Fibroblast of skin of left quadriceps (primary cell): ENCODE data around the gene RIOX2.
"Not testable (repeated sequence)": the region's sequence is repeated elsewhere in the genome, so short reads cannot be mapped to it uniquely, and the experiment has no call there.

Source experiments
- DNase-seq, 2 experiments: peaks; one replicate each; pipeline ENCODE4 v3.0.0-alpha.2; 2013; ENCODE audit warnings: low read depth in 2 of 2

Gene RIOX2

DNA sequence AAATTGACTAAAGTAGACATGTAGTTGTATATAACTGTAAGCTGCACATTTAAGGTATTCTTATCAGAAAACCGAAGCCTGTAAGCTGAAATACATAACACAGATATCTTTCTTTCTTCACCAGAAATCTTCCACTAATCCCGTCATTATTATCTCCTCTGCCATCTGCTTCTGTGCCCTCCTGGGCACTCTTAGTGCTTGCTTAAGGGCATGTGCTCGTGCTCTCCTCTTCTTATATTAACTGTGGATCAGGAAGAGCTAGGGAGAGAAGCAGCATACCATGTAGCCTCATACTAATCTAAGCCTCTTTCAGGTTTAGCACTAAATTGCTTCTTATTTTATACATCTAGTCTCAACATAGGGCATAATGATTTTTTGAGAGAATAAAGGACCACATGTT lies 60.8 kb downstream of the RIOX2 start:
- DNase-seq = no peak

DNA sequence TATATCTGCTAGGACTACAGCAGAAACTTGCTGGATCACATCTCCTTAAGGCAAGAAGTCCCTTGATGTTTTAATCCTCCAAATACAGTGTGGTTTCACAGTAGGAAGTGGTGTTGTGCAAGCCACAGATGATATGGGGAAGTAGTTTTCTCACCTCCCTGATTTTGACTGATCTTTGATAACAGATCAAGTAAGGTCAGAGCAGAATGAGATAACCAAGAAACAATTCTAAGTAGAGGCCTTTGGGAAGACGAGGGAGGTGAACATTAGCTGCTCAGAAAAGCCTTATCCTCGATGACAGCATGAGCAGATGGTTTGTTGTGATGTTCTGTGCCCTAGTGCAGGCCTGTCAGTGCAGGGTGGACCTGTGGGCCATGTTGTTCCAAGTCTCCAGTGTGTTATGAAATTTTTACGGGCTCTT lies 61.3 kb downstream of the RIOX2 start:
- no peak for DNase-seq

GRCh38 chr3:97910236-97910831 lies 61.9 kb downstream of the RIOX2 start:
- DNase-seq = not testable (repeated sequence)

DNA sequence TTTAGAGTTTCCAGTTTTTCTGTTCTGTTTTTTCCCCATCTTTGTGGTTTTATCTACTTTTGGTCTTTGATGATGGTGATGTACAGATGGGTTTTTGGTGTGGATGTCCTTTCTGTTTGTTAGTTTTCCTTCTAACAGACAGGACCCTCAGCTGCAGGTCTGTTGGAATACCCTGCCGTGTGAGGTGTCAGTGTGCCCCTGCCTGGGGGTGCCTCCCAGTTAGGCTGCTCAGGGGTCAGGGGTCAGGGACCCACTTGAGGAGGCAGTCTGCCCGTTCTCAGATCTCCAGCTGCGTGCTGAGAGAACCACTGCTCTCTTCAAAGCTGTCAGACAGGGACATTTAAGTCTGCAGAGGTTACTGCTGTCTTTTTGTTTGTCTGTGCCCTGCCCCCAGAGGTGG lies 62.4 kb downstream of the RIOX2 start:
- not testable (repeated sequence) for DNase-seq

DNA sequence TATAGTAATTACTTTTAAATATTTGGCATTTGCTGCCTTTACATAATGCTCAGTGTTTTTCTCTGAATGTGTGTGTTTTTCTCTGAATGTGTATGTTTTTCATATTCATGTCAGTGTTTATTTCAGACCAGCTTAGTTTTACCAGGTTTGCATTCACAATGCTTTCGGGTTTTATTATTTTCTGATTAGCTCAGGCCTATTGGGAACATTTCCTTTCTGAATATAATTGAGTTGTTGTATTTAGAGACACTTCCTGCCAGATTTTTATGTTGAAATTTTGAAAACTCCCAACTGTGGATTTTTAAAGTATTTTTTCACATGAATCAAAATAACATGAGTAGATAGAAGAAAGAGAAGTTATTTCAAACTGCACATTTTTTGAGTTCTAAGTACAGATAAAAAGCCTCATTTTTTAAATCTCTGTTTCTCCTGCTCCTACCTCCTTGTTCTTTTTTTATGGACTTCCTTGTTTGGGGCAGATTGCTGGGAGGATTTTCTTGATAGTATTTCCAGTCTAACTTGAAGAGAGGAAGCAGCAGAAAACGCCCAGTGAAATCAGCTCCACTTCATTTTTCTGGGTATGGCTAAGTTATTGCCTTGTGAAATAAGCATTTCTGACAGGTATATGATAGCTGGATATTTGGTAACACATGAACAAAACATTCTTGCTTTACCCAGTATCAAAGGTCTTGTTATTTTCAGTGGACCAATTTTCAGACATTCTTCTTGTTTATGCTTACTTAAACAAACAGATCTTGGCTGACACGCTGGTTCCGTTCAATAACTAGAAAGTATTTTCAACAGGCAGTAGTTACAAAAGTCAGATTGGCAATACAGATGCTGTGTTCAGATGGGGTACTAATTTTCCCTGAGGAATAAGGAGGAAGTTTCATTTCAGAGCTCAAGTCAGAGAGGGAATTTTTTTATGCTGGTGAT lies 70.7 kb downstream of the RIOX2 start:
- DNase-seq = no peak

DNA sequence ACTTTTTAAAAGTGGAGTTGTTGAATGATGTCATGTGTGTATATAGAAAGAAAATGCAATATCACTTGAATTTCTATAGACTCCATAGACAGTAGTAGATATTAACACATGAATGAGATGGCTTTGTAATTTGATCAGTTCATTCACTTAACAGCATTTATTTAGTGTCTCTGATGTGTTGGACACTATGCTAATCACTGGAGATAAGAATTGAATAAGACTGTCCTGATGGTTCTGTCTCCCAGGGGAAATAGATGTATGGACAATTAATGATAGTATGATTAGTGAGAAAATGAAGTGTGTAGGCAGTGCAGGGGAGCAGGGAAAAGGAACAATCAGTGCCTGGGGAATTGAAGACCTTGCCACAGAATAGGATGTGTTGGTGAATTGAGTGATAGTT lies 72.9 kb downstream of the RIOX2 start:
- no peak for DNase-seq

DNA sequence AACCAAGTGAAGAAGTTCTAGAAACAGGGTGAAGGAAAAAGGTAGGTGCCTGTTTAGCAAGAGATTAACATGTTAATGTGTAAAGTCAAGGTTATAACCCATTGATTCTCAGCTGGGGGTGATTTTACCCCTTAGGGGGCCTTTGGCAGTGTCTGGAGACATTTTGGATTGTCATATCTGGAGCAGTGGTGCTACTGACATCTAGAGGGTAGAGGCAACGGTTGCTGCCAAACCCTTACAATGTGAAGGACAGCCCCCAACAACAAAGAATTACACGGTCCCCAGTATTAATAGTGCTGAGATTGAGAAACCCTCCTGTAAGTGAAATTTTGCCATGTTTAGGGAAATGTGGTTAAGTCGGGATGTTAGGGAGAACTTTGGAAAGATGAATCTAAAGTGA lies 75.7 kb downstream of the RIOX2 start:
- DNase-seq = no peak

- DNase-seq = no peak
These were observed 76.1 kb downstream of the RIOX2 start for GRCh38 chr3:97896129-97896528.

DNA sequence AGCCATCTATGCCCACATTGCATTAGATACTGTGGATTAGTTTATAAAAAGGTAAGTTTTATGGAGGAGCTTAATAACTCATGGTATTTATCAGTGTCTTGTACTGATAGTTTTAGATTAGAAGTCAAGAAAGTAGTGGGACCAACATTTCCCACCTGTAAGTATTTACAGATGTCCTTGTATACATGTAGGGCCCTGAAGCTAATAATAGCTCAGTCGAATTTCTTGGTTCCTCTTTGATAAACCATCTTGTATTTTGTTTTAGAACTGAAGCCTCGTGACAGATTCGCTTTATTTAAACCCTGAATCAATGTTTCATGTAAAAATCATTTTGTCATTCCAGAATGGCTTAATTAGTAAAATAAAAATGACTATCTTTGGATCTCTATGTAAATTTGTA lies 77.0 kb downstream of the RIOX2 start:
- DNase-seq = no peak

GRCh38 chr3:97892852-97893251 lies 79.4 kb downstream of the RIOX2 start:
- no peak for DNase-seq
